K562 (cell line): ENCODE results near the gene MKNK1. TPM values are rescaled to one million over a fixed set of nuclear protein-coding genes. Genes with fewer than 3 reads are reported as not detected.
A peak's percentile ranks its signal among the peaks of the same experiment; 100 is the strongest.

Experiments used
- CEBPG ChIP-seq, 3 experiments: fragments of 200-800 bp in 1 of 3; sonication (Bioruptor generic) in 1 of 3; sonication (generic) in 1 of 3; formaldehyde crosslinking in 1 of 3; IDR thresholded peaks in 2 of 3; conservative IDR thresholded peaks in 1 of 3; 2 replicates each; pipeline versions ENCODE4 v1.6.1 to v1.8.0; 2016 to 2022; ENCODE audit warnings: missing compliant biosample characterization in 2 of 3, missing genetic modification characterization in 2 of 3, mild to moderate bottlenecking in 1 of 3, missing genetic modification reagents in 1 of 3
- DDX20 ChIP-seq: fragments of 450-650 bp; IDR thresholded peaks from 2 replicates; pipeline ENCODE4 v1.6.1; 2016; ENCODE audit warnings: missing genetic modification characterization, low read depth, mild to moderate bottlenecking, missing compliant biosample characterization, moderate library complexity
- EZH2 ChIP-seq: IDR thresholded peaks from 2 replicates; pipeline ENCODE4 v1.6.1; 2012; ENCODE audit warnings: low read depth, mild to moderate bottlenecking, inconsistent platforms, low read length, borderline replicate concordance
- JUND ChIP-seq, 2 experiments: IDR thresholded peaks; 2 replicates in 1 of 2; 3 replicates in 1 of 2; pipeline ENCODE4 v1.6.1; 2011; ENCODE audit warnings: borderline replicate concordance in 2 of 2, low read depth in 2 of 2, low read length in 2 of 2, improper control_type of control experiment in 1 of 2, missing biosample characterization in 1 of 2, missing genetic modification characterization in 1 of 2, missing genetic modification reagents in 1 of 2
- PKNOX1 ChIP-seq: fragments of 450-650 bp; IDR thresholded peaks from 2 replicates; pipeline ENCODE4 v1.6.1; 2016
- RBM14 ChIP-seq: fragments of 200-400 bp; formaldehyde crosslinking; IDR thresholded peaks from 2 replicates; pipeline ENCODE4 v1.6.1; 2018; ENCODE audit warnings: low read depth, mild to moderate bottlenecking, low read length, moderate library complexity, borderline replicate concordance; ENCODE audit not compliant: insufficient read depth
- SMAD4 ChIP-seq: fragments of 250-450 bp; sonication (Bioruptor Pico); conservative IDR thresholded peaks from 2 replicates; pipeline ENCODE4 v1.8.0; 2021; ENCODE audit warnings: inconsistent platforms, mild to moderate bottlenecking, moderate library complexity
- SMARCE1 ChIP-seq: fragments of 450-650 bp; IDR thresholded peaks from 2 replicates; pipeline ENCODE4 v1.7.1; 2016; ENCODE audit warnings: mild to moderate bottlenecking
- SNRNP70 ChIP-seq: fragments of 200-400 bp; formaldehyde crosslinking; optimal IDR thresholded peaks from 2 replicates; pipeline ENCODE3; 2017; ENCODE audit warnings: low read depth, low read length
- SPI1 ChIP-seq: IDR thresholded peaks from 2 replicates; pipeline ENCODE4 v1.6.1; 2011; ENCODE audit warnings: low read depth, low read length, control low read depth, borderline replicate concordance
- TFAM ChIP-seq: fragments of 250-450 bp; sonication (Bioruptor Pico); conservative IDR thresholded peaks from 2 replicates; pipeline ENCODE4 v1.5.0; 2021; ENCODE audit warnings: mild to moderate bottlenecking, moderate library complexity
- VEZF1 ChIP-seq: fragments of 200-800 bp; sonication (Bioruptor generic); IDR thresholded peaks from 2 replicates; pipeline ENCODE4 v1.6.1; 2017; ENCODE audit warnings: missing genetic modification characterization, missing compliant biosample characterization
- ZBTB11 ChIP-seq, 3 experiments: fragments of 200-800 bp in 1 of 3; fragments of 250-450 bp in 1 of 3; fragments of 450-650 bp in 1 of 3; sonication (Bioruptor Pico) in 1 of 3; sonication (Bioruptor generic) in 1 of 3; formaldehyde crosslinking in 1 of 3; IDR thresholded peaks; 2 replicates each; pipeline versions ENCODE4 v1.6.1 to v1.8.0; 2016 to 2022; ENCODE audit warnings: mild to moderate bottlenecking in 2 of 3, missing genetic modification characterization in 2 of 3, missing compliant biosample characterization in 1 of 3, moderate library complexity in 1 of 3
- ZBTB2 ChIP-seq: fragments of 450-650 bp; IDR thresholded peaks from 2 replicates; pipeline ENCODE4 v1.6.1; 2016; ENCODE audit warnings: antibody characterized with exemption
- ZNF253 ChIP-seq: fragments of 250-450 bp; sonication (Bioruptor Pico); conservative IDR thresholded peaks from 2 replicates; pipeline ENCODE4 v1.6.1; 2021; ENCODE audit warnings: mild to moderate bottlenecking
- ZNF316 ChIP-seq: fragments of 450-650 bp; IDR thresholded peaks from 2 replicates; pipeline ENCODE4 v1.6.1; 2016
- ZNF740 ChIP-seq, 3 experiments: fragments of 200-800 bp in 1 of 3; sonication (Bioruptor generic) in 1 of 3; sonication (generic) in 1 of 3; formaldehyde crosslinking in 1 of 3; IDR thresholded peaks; 2 replicates each; pipeline versions ENCODE4 v1.6.1 to v1.8.0; 2016 to 2022; ENCODE audit warnings: mild to moderate bottlenecking in 2 of 3, missing compliant biosample characterization in 2 of 3, missing genetic modification characterization in 2 of 3, missing genetic modification reagents in 1 of 3
- ZNF830 ChIP-seq: fragments of 250-450 bp; sonication (Bioruptor Pico); IDR thresholded peaks from 2 replicates; pipeline ENCODE4 v1.5.0; 2021; ENCODE audit warnings: mild to moderate bottlenecking
- polyA plus RNA-seq, 8 experiments: library from polyadenylated mRNA; depleted of rRNA in 4 of 8; stranded (reverse) in 5 of 8; unstranded in 3 of 8; fragments of >200 nt; fragmentation: Nextera tagmentation in 2 of 8; fragmentation: Illumina TruSeq in 1 of 8; extraction: Ambion mirVana in 2 of 8; extraction: Trizol in 1 of 8; gene quantifications; 2 replicates each; pipeline versions ENCODE4 v1.2.1 to v1.2.3, GENCODE V29; 2011 to 2014; ENCODE audit warnings: inconsistent platforms in 1 of 8, missing spikeins in 1 of 8
- total RNA-seq, 7 experiments: library from RNA; depleted of rRNA in 6 of 7; stranded (reverse); fragments of >200 nt in 6 of 7; fragmentation: Illumina TruSeq in 2 of 7; extraction: Trizol in 2 of 7; gene quantifications; 2 replicates each; pipeline versions ENCODE4 v1.2.1 to v1.2.3, GENCODE V29; 2011 to 2021; ENCODE audit warnings: low replicate concordance in 1 of 7

MKNK1 gene
- total and polyA plus RNA-seq, 9 of the 15 experiments (the other 6 are each of a cell fraction or from before 2014, with no cell fraction given) = 27.7 to 51.3 (median 43.7) TPM

GRCh38 chr1:46595127-46595526 lies 8.9 kb downstream of the MKNK1 start (continued):
- TF ChIP-seq ZNF740 (CRISPR knock-in tag; IDR thresholded peaks at IDR 0.05) (no peak), ZNF740 (tag; IDR thresholded peaks at IDR 0.05) (no peak), CEBPG (CRISPR knock-in tag; IDR thresholded peaks at IDR 0.05) (no peak), CEBPG (tag; conservative IDR thresholded peaks at IDR 0.05 in 1 of 2, IDR thresholded peaks at IDR 0.05 in 1 of 2) (no peak), ZBTB2 (no peak), SPI1 (0 out of 2 replicates have a peak, but pooled peaks have one; percentile 33), ZNF830 (CRISPR knock-in tag) (no peak), EZH2 (no peak), SMARCE1 (peak; percentile 27; the same call in 1 of the 2 replicates), VEZF1 (CRISPR knock-in tag) (peak; percentile 33; the same call in 1 of the 2 replicates), ZBTB11 (CRISPR knock-in tag; IDR thresholded peaks at IDR 0.05) (no peak), TFAM (CRISPR knock-in tag) (no peak), DDX20 (tag) (no peak), ZNF253 (CRISPR knock-in tag) (no peak), SMAD4 (CRISPR knock-in tag) (no peak), SNRNP70 (no peak), PKNOX1 (peak; percentile 42; the same call in 1 of the 2 replicates), JUND (IDR thresholded peaks at IDR 0.05; ENCODE audit: borderline replicate concordance, low read depth, low read length) (peak; percentile 68), JUND (tag; IDR thresholded peaks at IDR 0.05; ENCODE audit: borderline replicate concordance, low read depth, low read length) (peak; percentile 23; the same call in 1 of the 3 replicates), RBM14 (no peak), ZNF316 (no peak)
